T-helper 17 cell (primary cell): ENCODE data around the gene GMCL2. TPM values are rescaled to one million over a fixed set of nuclear protein-coding genes. Genes with fewer than 3 reads are reported as not detected.

Experiments used
- ATAC-seq: fragments of 150-1000 bp; cut with Tn5 transposase; 2 replicates; pipeline ENCODE4 v1.10.0; 2021; ENCODE audit warnings: mild to moderate bottlenecking, moderate library complexity
- DNase-seq, 3 donors: peaks; one replicate each; pipeline versions ENCODE4 v3.0.0 to v3.0.0-alpha.2; 2020 to 2021
- H3K9me3 ChIP-seq: one replicate; pipeline ENCODE4 v1.7.0; 2013; ENCODE audit warnings: low read length, mild to moderate bottlenecking; ENCODE audit not compliant: control insufficient read depth, poor library complexity, severe bottlenecking
- H3K27ac Mint-ChIP-seq: one replicate; pipeline ENCODE4 v1.8.0; 2022; ENCODE audit warnings: mild to moderate bottlenecking, moderate library complexity, mixed read lengths
- H3K27me3 Mint-ChIP-seq: one replicate; pipeline ENCODE4 v1.8.0; 2022; ENCODE audit warnings: mixed read lengths
- H3K36me3 Mint-ChIP-seq: one replicate; pipeline ENCODE4 v1.8.0; 2022; ENCODE audit warnings: low read depth, mixed read lengths
- H3K4me1 Mint-ChIP-seq: one replicate; pipeline ENCODE4 v1.8.0; 2022; ENCODE audit warnings: mild to moderate bottlenecking, mixed read lengths
- H3K4me3 Mint-ChIP-seq: one replicate; pipeline ENCODE4 v1.8.0; 2022; ENCODE audit warnings: mild to moderate bottlenecking, moderate library complexity, mixed read lengths
- total RNA-seq, 4 donors: library from RNA in 2 of 4; stranded (reverse) in 2 of 4; gene quantifications; one replicate each; pipeline ENCODE4 v1.2.3 and lab custom pipeline; 2022 to 2026

GMCL2 gene
- total RNA-seq, 2 donors from 2014 or later = not detected

DNA sequence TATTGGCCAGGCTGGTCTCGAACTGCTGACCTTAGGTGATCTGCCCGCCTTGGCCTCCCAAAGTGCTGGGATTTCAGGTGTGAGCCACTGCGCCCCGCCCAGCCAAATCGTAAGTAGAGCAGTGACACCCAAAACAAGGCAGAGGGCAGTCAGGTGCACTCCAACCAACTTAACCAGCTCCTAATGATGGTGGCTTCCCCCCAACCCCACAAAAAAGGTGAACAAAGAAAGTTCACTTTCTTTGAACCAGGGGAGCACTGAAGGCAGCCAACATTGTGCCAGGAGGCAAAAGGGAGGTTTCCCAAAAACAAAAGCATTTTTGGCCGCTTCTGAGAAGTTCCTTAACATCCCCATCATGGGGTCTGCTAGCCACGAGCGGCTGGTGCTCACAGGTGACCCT lies 9.6 kb downstream of the GMCL2 start:
- Mint-ChIP-seq H3K27me3 (peaks cover 27% of the 10 kb centered on the region), H3K4me1 (peaks cover 3% of the 10 kb centered on the region), H3K36me3 (peaks cover 2% of the 10 kb centered on the region), H3K4me3 (no peak overlapping the region), H3K27ac (no peak overlapping the region)
- no peak for ATAC-seq
- DNase-seq = no peak
- no peaks in the 10 kb centered on the region for H3K9me3 ChIP-seq

- Mint-ChIP-seq H3K27ac (no peak overlapping the region), H3K27me3 (peaks cover 27% of the 10 kb centered on the region), H3K4me1 (no peaks in the 10 kb centered on the region), H3K36me3 (peaks cover 2% of the 10 kb centered on the region), H3K4me3 (no peak overlapping the region)
- no peaks in the 10 kb centered on the region for H3K9me3 ChIP-seq
- DNase-seq (no peak), ATAC-seq (no peak)
These were observed 10.4 kb downstream of the GMCL2 start for GRCh38 chr5:178176791-178177190.

GRCh38 chr5:178174456-178174855 lies 12.7 kb downstream of the GMCL2 start:
- ATAC-seq = no peak
- no peak for DNase-seq
- Mint-ChIP-seq H3K4me3 (no peak overlapping the region), H3K4me1 (no peaks in the 10 kb centered on the region), H3K27me3 (peaks cover 15% of the 10 kb centered on the region), H3K36me3 (peaks cover 2% of the 10 kb centered on the region), H3K27ac (no peak overlapping the region)
- H3K9me3 ChIP-seq = no peaks in the 10 kb centered on the region

GRCh38 chr5:178170455-178170854 lies 16.7 kb downstream of the GMCL2 start:
- peaks cover 9% of the 10 kb centered on the region for H3K27me3 Mint-ChIP-seq

DNA sequence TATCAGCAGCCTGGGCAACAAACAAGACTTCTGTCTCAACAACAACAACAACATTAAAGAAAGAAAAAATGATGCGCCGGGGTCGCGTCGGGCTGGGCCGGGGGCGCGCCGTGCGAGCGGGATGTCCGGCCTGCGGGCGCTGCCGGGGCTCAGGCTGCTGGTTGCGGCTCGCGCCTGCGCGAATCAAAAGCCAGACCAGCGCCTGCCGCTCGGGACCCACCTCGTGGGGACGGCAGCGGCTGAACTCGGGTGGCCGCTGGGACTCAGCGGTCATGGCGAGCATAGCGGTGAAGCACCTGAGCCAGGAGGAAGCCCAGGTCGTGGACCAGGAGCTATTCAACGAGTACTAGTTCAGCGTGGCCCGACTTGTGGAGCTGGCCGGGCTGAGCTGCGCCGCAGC lies 21.6 kb downstream of the GMCL2 start:
- DNase-seq (no peak), ATAC-seq (no peak)
- H3K9me3 ChIP-seq = no peaks in the 10 kb centered on the region
- Mint-ChIP-seq H3K4me3 (no peak overlapping the region), H3K4me1 (peaks cover 10% of the 10 kb centered on the region), H3K27me3 (peaks cover 31% of the 10 kb centered on the region), H3K36me3 (no peaks in the 10 kb centered on the region), H3K27ac (no peak overlapping the region)

More at GRCh38 chr5:178170455-178170854, 16.7 kb downstream of the GMCL2 start:
- DNase-seq (no peak), ATAC-seq (no peak)
- no peak overlapping the region for H3K4me3 Mint-ChIP-seq
- H3K36me3 Mint-ChIP-seq = no peaks in the 10 kb centered on the region
- H3K9me3 ChIP-seq = no peaks in the 10 kb centered on the region
- no peak overlapping the region for H3K27ac Mint-ChIP-seq
- peaks cover 2% of the 10 kb centered on the region for H3K4me1 Mint-ChIP-seq

DNA sequence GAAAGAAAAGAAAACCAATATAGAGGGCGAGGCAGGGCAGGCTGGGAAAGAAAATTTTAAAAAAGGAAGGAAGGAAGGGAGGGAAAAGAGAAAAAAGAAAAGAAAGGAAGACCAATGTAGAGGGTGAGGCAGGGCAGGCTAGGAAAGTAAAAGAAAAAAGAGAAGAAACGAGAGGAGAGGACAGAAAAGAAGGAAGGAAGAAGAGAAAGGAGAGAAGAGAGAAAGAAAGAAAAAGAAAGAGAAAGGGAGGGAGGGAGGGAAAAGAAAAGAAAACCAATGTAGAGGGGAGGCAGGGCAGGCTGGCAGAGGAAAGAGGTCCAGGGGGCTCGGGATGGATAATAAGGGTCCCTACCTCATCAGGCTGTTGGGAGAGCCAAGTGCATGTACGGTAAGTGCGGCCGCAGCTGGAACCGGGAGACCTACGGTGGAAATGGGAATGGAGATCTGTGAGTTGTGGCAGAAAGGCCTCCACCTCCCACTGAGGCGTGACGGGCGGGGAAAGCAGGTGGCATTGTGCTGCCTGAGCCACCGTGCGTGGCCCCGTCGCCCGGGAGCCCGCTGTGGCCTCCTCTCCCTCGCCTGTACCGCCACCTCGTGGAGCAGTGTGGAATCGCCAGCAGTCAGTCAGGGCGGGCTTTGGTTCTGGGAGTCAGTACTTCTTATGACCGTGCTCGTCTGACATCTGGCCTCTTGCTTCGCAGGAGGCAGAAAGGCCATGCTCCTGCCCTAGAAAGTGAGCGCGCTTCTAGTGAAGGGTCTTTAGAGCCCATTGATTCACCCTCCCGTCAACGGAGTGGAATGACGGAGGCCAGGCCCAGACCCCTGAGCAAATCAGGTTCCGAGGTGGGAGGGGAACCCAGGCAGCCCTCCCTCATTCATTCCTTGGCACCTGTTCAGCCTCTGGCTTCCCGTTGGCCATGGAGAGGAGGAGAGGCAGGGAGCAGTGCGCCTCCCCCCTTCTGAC lies 23.1 kb downstream of the GMCL2 start:
- H3K27ac Mint-ChIP-seq = no peak overlapping the region
- peaks cover 10% of the 10 kb centered on the region for H3K4me1 Mint-ChIP-seq
- H3K27me3 Mint-ChIP-seq = peaks cover 25% of the 10 kb centered on the region
- no peaks in the 10 kb centered on the region for H3K9me3 ChIP-seq
- peak; percentile 81 to 97 (median 83) for DNase-seq
- ATAC-seq = peak; percentile 100
- peak overlapping the region; percentile 61 for H3K4me3 Mint-ChIP-seq
- H3K36me3 Mint-ChIP-seq = no peaks in the 10 kb centered on the region

- ATAC-seq (no peak), DNase-seq (no peak)
- H3K4me3 Mint-ChIP-seq = no peak overlapping the region
- no peaks in the 10 kb centered on the region for H3K9me3 ChIP-seq
- H3K4me1 Mint-ChIP-seq = peaks cover 10% of the 10 kb centered on the region
- H3K27me3 Mint-ChIP-seq = peaks cover 22% of the 10 kb centered on the region
- H3K36me3 Mint-ChIP-seq = no peaks in the 10 kb centered on the region
- H3K27ac Mint-ChIP-seq = peak overlapping the region; percentile 34
These were observed 24.7 kb downstream of the GMCL2 start for GRCh38 chr5:178162481-178162880.

GRCh38 chr5:178160176-178160575 lies 27.0 kb downstream of the GMCL2 start:
- no peaks in the 10 kb centered on the region for H3K36me3 Mint-ChIP-seq
- DNase-seq = no peak
- H3K27me3 Mint-ChIP-seq = peaks cover 22% of the 10 kb centered on the region
- H3K9me3 ChIP-seq = no peaks in the 10 kb centered on the region
- ATAC-seq = no peak
- H3K4me3 Mint-ChIP-seq = no peak overlapping the region
- peaks cover 8% of the 10 kb centered on the region for H3K4me1 Mint-ChIP-seq
- H3K27ac Mint-ChIP-seq = no peak overlapping the region

GRCh38 chr5:178155065-178155464 lies 32.1 kb downstream of the GMCL2 start:
- Mint-ChIP-seq H3K27me3 (no peaks in the 10 kb centered on the region), H3K4me3 (no peak overlapping the region), H3K27ac (no peak overlapping the region), H3K4me1 (peaks cover 16% of the 10 kb centered on the region), H3K36me3 (no peaks in the 10 kb centered on the region)
- ATAC-seq (no peak), DNase-seq (no peak)
- no peaks in the 10 kb centered on the region for H3K9me3 ChIP-seq

- Mint-ChIP-seq H3K4me1 (peaks cover 16% of the 10 kb centered on the region), H3K27ac (peak within 1 kb of the TSS; percentile 88), H3K4me3 (peak within 1 kb of the TSS; percentile 97), H3K27me3 (no peaks in the 10 kb centered on the region), H3K36me3 (no peaks in the 10 kb centered on the region)
- DNase-seq = peak; percentile 93 to 97 (median 94)
- no peaks in the 10 kb centered on the region for H3K9me3 ChIP-seq
- ATAC-seq = peak; percentile 99
These were observed 33.4 kb downstream of the GMCL2 start, which contains the start of gene NHP2 for GRCh38 chr5:178153530-178154340. Gene NHP2 (minus strand): TSS chr5:178153885. CDS start chr5:178153817, 68 bp downstream.

- peak overlapping the region; percentile 97 for H3K4me3 Mint-ChIP-seq
These were observed 34.4 kb downstream of the GMCL2 start for GRCh38 chr5:178152491-178153444.

GRCh38 chr5:178150977-178151734 lies 36.0 kb downstream of the GMCL2 start:
- no peaks in the 10 kb centered on the region for H3K36me3 Mint-ChIP-seq
- H3K9me3 ChIP-seq = no peaks in the 10 kb centered on the region
- H3K27ac Mint-ChIP-seq = peak overlapping the region; percentile 85
- no peaks in the 10 kb centered on the region for H3K27me3 Mint-ChIP-seq
- H3K4me3 Mint-ChIP-seq = no peak overlapping the region
- ATAC-seq (no peak), DNase-seq (no peak)
- H3K4me1 Mint-ChIP-seq = peaks cover 16% of the 10 kb centered on the region

More at GRCh38 chr5:178152491-178153444, 34.4 kb downstream of the GMCL2 start:
- H3K27ac Mint-ChIP-seq = peak overlapping the region; percentile 88
- H3K9me3 ChIP-seq = no peaks in the 10 kb centered on the region
- DNase-seq (no peak), ATAC-seq (no peak)
- peaks cover 16% of the 10 kb centered on the region for H3K4me1 Mint-ChIP-seq
- no peaks in the 10 kb centered on the region for H3K27me3 Mint-ChIP-seq
- H3K36me3 Mint-ChIP-seq = no peaks in the 10 kb centered on the region
